H54 (cell line): ENCODE data around the gene PXYLP1.
"Not testable (repeated sequence)": the region's sequence is repeated elsewhere in the genome, so short reads cannot be mapped to it uniquely, and the experiment has no call there.

Experiments
- DNase-seq: peaks from one replicate; pipeline ENCODE4 v3.0.0; 2011; ENCODE audit warnings: low spot score, mixed read lengths; ENCODE audit not compliant: insufficient read length
- FAIRE-seq: peaks from 3 replicates; lab custom pipeline; 2011; peaks lifted over from hg19 to GRCh38; lab: Jason Lieb, UNC
- POLR2A ChIP-seq: IDR thresholded peaks from 2 replicates; pipeline ENCODE4 v1.6.1; 2011; ENCODE audit warnings: low read depth, mild to moderate bottlenecking, low read length

PXYLP1 gene, protein sequence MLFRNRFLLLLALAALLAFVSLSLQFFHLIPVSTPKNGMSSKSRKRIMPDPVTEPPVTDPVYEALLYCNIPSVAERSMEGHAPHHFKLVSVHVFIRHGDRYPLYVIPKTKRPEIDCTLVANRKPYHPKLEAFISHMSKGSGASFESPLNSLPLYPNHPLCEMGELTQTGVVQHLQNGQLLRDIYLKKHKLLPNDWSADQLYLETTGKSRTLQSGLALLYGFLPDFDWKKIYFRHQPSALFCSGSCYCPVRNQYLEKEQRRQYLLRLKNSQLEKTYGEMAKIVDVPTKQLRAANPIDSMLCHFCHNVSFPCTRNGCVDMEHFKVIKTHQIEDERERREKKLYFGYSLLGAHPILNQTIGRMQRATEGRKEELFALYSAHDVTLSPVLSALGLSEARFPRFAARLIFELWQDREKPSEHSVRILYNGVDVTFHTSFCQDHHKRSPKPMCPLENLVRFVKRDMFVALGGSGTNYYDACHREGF

DNA sequence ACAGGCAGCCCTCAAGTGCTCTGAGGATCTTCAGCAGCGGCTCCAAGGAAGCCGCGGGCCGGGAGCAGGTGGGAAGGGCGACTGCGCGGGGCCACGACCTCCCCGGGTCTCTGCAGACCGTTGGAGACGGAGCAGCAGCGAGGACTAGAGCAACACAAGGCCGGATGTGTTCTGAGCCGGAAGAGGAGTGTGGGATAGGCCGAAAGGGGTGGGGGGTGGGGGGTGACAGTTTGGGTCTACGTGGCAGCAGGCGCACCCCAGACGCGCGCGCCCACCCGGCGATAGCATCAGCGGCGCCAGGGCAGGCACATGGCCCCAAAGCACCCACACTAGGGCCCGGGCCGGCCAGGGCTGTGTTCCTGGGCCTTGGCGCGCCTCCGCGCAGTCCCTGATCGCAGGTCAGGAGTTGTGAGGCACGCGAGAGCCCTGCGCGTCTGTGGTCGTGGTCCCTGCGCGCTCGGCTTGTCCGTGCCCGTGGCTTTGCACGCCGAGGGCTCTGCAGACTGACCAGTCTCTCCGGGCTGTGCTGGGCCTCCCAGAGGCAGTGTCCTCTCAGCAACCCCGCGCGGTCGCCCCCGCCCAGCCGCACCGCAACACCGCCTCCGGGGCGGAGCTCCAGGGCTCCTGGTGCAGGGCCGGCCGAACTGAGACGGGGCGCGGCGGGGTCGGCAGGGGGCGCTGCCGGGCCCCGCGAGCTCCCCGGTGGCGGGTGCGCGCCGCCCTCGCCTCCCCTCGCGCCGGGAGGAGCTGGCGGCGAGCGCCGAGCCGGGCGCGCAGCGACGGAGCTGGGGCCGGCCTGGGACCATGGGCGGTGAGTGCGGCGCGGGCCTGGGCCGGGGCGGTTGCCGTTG, at the start of gene PXYLP1:
Gene PXYLP1, plus strand, starts transcription at position 725 of the 851 bp plus-strand sequence. CDS start 28,351 bp downstream, outside the sequence.
- peak; percentile 75 for TF ChIP-seq POLR2A
- DNase-seq (peak; percentile 91), FAIRE-seq (no peak)

DNA sequence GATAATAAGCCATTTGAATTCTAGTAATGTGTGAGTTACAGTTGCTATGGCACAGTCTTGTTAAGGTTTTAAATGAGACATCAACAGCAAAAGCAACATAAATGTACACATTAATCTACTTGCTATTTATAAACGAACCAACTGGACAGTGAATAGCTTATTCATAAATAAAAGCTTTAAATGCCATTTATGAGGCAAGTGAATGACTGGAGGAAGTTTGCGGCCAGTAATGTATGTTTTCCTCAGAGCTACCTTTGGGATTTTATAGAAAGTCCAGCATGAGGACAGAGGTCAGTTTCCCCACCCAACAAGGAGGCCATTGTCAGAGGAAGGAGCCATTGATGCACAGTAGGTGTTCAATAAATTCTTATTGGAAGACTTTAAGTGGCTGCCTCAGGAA, 48.0 kb upstream of the PXYLP1 start:
- DNase-seq (no peak), FAIRE-seq (no peak)
- TF ChIP-seq POLR2A, result no peak

DNA sequence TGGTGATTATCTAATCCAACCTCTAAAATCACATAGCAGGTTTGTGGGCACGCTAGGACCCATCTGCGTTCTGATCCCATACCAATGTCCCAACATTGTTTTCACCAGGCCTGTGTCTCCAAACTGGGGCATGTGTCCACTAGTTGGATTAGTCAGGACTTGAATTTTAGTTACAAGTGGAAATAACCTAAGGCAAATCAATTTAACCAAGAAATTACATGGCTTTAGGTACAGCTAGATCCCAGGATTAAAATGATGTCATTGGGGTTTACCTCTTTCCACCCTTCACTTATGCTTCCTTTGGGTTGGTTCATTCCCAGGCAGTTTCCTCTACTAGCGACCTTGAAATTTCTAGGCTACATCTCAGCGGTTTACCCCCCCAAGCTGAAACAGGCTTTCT, 47.2 kb upstream of the PXYLP1 start:
- FAIRE-seq, result no peak

DNA sequence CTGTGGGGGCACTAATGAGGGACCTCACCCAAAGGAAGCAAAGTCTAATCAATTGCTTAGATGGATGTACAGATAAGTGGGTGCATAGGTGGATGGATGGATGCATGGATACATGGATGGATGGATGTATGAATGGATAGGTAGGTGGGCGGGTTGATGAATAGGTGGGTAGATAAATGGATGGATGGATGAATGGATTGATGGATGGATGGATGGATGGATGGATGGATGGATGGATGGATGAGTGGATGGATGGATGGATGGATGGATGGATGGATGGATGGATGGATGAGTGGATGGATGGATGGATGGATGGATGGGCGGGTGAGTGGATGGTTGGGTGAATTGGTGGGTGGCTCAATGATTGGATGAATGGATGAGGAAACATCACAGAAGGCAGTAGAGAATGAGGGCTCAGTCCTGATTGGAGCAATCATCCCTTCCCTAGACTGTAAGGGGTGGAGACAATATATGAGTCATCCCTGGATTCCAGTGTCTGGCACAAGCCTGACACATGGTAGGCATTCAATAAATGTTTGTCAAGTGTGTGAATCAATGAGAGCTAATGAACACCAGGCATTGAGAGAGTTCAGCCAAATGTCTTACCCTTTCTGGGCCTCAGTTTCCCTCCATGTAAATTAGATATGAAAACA, 40.4 kb upstream of the PXYLP1 start:
- DNase-seq (peak; percentile 18), FAIRE-seq (no peak)
- TF ChIP-seq POLR2A, result no peak

More for the DNA sequence above, 47.2 kb upstream of the PXYLP1 start:
- no peak for DNase-seq
- no peak for TF ChIP-seq POLR2A

DNA sequence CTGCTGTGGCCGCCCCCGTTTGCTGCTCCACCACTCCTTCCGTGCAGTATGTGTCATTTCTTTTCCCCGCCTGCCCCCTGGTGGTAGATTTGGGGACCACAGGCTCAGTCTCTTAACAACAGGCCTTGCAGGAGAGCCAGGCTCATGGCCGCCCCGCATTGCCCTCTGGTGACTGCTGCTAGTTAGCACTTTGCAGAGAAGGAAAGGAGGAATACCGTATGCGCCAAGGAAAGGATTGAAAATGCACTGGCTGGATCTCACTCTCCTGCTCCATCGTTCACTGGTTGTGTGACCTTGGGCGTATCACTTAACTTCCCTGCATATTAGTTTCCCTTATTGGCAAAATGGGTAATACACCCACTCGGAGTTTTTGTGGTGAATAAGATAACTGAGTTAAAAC, 39.3 kb upstream of the PXYLP1 start:
- FAIRE-seq (peak; percentile 98), DNase-seq (peak; percentile 58)
- TF ChIP-seq POLR2A, result no peak

DNA sequence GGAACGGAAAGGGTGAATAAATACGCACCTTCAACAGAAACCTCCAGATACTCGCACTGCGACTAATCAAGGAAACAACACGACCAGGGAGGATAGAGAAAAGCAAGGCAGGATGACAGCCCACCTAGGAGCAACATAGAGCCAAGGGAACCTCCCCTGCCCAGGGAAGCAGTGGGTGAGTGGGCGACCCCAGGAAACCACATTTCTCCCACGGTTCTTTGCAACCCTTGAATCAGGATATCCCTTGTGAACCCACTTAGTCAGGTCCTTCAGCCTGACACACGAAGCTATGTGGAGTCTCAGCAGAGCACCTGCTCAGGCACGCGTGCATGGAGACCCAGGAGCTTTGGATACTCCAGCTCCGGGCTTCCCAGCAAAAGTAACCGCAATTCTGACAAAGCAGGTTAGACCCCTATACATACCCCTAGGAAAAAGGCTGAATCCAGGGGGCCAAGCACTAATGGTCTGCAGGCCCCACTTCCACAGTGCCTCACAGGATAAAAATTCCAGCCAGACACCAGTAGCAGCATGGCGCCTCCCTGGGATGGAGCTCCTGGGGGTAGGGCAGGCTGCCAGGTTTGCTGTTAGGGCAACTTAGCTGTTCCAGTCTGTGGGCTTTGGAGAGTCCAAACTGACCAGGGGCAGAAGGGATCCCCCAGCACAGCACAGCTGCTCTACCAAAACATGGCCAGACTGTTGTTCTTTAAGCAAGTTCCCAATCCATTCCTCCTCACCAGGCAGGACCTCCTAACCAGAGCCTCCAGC, 38.4 kb upstream of the PXYLP1 start:
- FAIRE-seq (no peak), DNase-seq (no peak)
- no peak for TF ChIP-seq POLR2A

DNA sequence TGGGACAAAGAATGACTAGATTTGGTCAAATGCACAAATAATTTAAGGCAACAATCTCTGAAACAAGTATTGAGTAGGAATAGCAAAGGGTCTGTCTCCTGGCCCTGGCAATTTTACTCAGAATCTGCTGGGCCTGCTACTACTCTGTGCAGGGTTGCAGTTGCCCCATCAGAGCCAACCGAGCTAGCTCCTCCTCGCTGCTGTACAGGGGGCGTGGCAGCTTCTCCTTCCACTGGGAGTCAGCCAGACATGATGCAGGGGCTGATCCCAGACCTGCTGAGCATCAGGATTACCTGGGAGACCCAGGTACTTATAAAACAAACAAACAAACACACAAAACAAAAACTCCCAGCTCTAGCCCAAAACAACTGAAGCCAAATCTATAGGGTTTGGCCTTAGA, 30.5 kb upstream of the PXYLP1 start:
- DNase-seq, result no peak
- no peak for TF ChIP-seq POLR2A
- no peak for FAIRE-seq

DNA sequence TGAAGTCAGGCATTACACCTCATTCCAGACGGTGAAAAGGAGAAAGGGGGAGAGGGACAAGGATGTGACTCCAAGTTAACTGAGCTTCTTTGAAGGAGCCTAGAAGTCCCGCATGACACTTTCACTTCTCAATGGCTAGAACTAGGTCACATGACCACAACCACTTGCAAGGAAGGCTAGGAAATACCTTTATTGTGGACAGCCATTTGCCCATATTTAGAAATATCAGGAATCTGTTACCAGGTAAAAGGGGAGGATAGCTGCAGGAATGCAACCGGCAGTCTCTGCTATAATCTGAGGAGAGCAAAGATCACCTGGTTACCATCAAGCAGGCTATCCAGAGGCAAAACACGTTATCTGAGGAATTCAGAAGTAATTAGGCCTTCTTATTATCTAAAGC, 28.9 kb upstream of the PXYLP1 start:
- DNase-seq (no peak), FAIRE-seq (no peak)
- no peak for TF ChIP-seq POLR2A

DNA sequence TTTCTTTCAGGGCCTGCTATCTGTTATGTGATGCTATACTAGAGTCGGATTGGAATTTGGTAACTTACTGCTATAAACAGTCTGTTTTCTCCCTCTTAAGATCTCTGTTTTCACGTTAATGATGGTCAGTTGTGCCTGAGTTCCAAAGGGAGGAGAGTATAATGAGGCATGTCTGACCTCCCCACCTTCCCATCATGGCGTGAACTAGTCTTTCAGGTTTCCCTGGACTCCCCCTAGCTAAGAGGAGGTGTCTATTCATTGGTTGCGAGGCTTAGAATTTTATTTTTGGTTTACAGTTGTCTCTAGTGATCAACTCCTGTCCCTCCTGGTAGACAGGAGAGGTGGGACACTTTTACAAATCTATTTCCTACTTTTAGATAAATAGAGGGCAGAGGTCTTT, 27.8 kb upstream of the PXYLP1 start:
- no peak for TF ChIP-seq POLR2A
- DNase-seq (no peak), FAIRE-seq (no peak)

DNA sequence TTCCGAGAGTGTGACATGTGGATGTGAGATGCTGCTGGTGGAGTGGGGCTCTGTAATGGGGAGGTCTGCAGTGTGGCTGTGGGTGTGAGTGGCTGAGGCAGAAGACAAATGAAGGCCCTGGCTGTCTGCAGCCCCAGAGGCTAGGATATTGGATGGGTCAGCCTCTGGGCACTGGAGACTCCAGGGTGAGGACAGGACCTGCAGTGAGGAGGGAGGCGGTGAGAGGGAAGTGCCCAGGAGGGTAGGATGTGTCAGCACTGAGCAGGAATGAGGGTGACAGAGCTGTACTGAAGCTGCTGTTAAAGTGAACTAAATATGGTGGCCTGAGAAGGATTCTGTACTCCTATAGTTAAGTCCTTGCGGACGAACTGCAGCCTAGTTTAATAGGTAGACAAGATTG, 27.3 kb upstream of the PXYLP1 start:
- no peak for DNase-seq
- no peak for TF ChIP-seq POLR2A
- no peak for FAIRE-seq

DNA sequence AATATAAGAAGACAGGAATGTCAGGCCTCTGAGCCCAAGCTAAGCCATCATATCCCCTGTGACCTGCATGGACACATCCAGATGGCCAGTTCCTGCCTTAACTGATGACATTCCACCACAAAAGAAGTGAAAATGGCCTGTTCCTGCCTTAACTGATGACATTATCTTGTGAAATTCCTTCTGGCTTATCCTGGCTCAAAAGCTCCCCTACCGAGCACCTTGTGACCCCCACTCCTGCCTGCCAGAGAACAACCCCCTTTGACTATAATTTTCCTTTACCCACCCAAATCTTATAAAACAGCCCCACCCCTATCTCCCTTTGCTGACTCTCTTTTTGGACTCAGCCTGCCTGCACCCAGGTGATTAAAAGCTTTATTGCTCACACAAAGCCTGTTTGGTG, 20.3 kb upstream of the PXYLP1 start:
- FAIRE-seq, DNase-seq: not testable (repeated sequence)

DNA sequence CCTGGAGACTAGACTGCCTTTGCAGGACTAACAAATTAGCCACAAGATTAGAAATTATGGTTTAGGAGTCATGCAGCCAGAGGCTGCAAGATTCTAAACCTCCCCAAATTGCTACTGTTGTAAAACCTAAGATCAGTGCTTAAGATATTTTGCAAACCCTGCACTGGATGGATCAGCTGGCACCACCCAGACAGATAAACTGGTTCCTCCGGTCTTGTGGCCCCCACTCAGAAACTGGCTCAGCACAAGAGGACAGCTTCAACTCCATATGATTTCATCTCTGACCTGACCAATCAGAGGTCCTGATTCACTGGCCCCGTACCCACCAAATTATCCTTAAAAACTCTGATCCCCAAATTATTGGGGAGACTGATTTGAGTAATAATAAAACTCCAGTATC, 19.5 kb upstream of the PXYLP1 start:
- DNase-seq (no peak), FAIRE-seq (no peak)
- TF ChIP-seq POLR2A, result no peak

DNA sequence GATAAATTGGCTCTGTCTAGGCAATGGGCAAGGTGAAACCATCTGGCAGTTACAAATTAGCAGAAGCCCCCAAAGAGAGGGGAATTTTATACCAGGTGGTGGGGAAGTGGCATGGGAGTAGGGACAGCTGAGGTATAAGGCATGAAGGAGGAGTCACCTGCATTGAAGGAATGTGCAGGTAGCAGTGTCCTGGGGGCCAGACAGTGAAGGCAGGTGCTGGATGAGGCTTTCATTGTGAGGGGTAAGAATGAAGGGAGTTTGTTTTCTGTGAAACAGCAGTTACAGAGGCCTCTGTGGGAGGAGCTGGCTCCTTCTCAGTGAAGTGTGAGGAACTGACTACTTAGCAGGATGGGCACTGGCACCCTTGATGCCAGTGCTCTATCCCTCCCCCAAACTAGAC, 19.1 kb upstream of the PXYLP1 start:
- DNase-seq, result no peak
- no peak for FAIRE-seq
- no peak for TF ChIP-seq POLR2A
